ENCODE results near the gene USP2. TPM values are rescaled to one million over a fixed set of nuclear protein-coding genes. Genes with fewer than 3 reads are reported as not detected.

The USP2 gene
- total RNA-seq (2022), result 13.9 and 14.4 TPM in 2 replicates
- Bru-seq, nascent RNA, result percentile 49 among the genes with signal in this experiment
- percentile 62 among the genes with signal in this experiment for BruChase-seq, experiment 1, labeled RNA remaining after a 2-hour chase
- percentile 56 among the genes with signal in this experiment for BruChase-seq, experiment 2, labeled RNA remaining after a 6-hour chase
- long read RNA-seq, transcript USP2-204 (12 exons, 1,704 nt), result major isoform, 7 of 11 reads
- long read RNA-seq, partial matches to known transcripts, result 0 of 11 reads
- long read RNA-seq, other reads (novel, unspliced or antisense), result 4 of 11 reads

- H3K4me1 Mint-ChIP-seq (ENCODE audit: low read depth, unreplicated experiment), result peaks cover 14% of the 10 kb centered on the region
- H3K9me3 Mint-ChIP-seq (ENCODE audit: unreplicated experiment), result no peaks in the 10 kb centered on the region
- Histone ChIP-seq H3K9me3 (no peaks in the 10 kb centered on the region), H3K36me3 (ENCODE audit: control insufficient read depth, insufficient read depth, low read length) (no peaks in the 10 kb centered on the region), H3K4me1 (peaks cover 14% of the 10 kb centered on the region), H3K4me3 (ENCODE audit: low read depth, low read length) (peak within 1 kb of the TSS; percentile 46), H3K27me3 (replicated peaks; ENCODE audit: control insufficient read depth, insufficient read depth, low read length) (no peaks in the 10 kb centered on the region; the same call in 1 of the 2 replicates)
- peaks cover 3% of the 10 kb centered on the region for H3K27me3 Mint-ChIP-seq (ENCODE audit: insufficient read depth, unreplicated experiment)
- DNase-seq, result peak; percentile 99 to 100
- BruUV-seq (replicated peaks), result TSS peak; percentile 66
- H3K4me3 Mint-ChIP-seq (ENCODE audit: unreplicated experiment), result no peak within 1 kb of the TSS
- CTCF ChIA-PET, result interaction anchor here (0.6 to 4.7 kb wide), 24 partner anchors 8 to 1044 kb away, joined by 3 to 66 read pairs (median 4); partner anchors contain the start of genes C1QTNF5, CBL and RNF26
- intact Hi-C loops (cut with micrococcal nuclease; ENCODE audit: unreplicated experiment), result loop anchor here (1.0 kb wide), 4 partner anchors 20 to 140 kb away; no protein-coding TSS in a partner anchor
- TF ChIP-seq CTCF (IDR thresholded peaks at IDR 0.05; ENCODE audit: insufficient read depth in 1 of 2, low read depth in 1 of 2, low read length in 1 of 2, severe bottlenecking in 1 of 2, unreplicated experiment in 1 of 2), result peak; percentile 97 to 99
- no peak within 1 kb of the TSS for H3K27ac Mint-ChIP-seq (ENCODE audit: unreplicated experiment)
- no peaks in the 10 kb centered on the region for H3K36me3 Mint-ChIP-seq (ENCODE audit: insufficient read depth, unreplicated experiment)
- POLR2A ChIA-PET, result interaction anchor here (0.6 to 2.2 kb wide), 7 partner anchors 15 to 483 kb away, joined by 3 to 10 read pairs (median 4); partner anchors contain the start of genes HINFP and RNF26
Observed at GRCh38 chr11:119381181-119381988, at the start of gene USP2. Gene USP2 (minus strand): TSS chr11:119381690. CDS start chr11:119373480, 8,210 bp downstream.

- H3K4me1 ChIP-seq, result no peaks in the 10 kb centered on the region
- no peaks in the 10 kb centered on the region for H3K27me3 ChIP-seq (replicated peaks; ENCODE audit: control insufficient read depth, insufficient read depth, low read length)
- Mint-ChIP-seq H3K9me3 (ENCODE audit: unreplicated experiment) (no peaks in the 10 kb centered on the region), H3K27me3 (ENCODE audit: insufficient read depth, unreplicated experiment) (peaks cover 12% of the 10 kb centered on the region), H3K4me1 (ENCODE audit: low read depth, unreplicated experiment) (no peaks in the 10 kb centered on the region), H3K4me3 (ENCODE audit: unreplicated experiment) (no peak overlapping the region), H3K27ac (ENCODE audit: unreplicated experiment) (no peak overlapping the region), H3K36me3 (ENCODE audit: insufficient read depth, unreplicated experiment) (no peaks in the 10 kb centered on the region)
- no peaks in the 10 kb centered on the region; the same call in 1 of the 2 replicates for H3K9me3 ChIP-seq
- BruUV-seq (replicated peaks), result no TSS peak
- ChIA-PET POLR2A (no interaction called here), CTCF (no interaction called here)
- no peak for TF ChIP-seq CTCF (IDR thresholded peaks at IDR 0.05; ENCODE audit: insufficient read depth in 1 of 2, low read depth in 1 of 2, low read length in 1 of 2, severe bottlenecking in 1 of 2, unreplicated experiment in 1 of 2)
- intact Hi-C loops (cut with micrococcal nuclease; ENCODE audit: unreplicated experiment), result no loop called here
- H3K4me3 ChIP-seq (ENCODE audit: low read depth, low read length), result no peak overlapping the region
- H3K36me3 ChIP-seq (ENCODE audit: control insufficient read depth, insufficient read depth, low read length), result no peaks in the 10 kb centered on the region
- DNase-seq, result no peak
Observed at GRCh38 chr11:119427279-119427678, 45.8 kb upstream of the USP2 start.

GRCh38 chr11:119426142-119426541 lies 44.7 kb upstream of the USP2 start:
- H3K9me3 ChIP-seq, result no peaks in the 10 kb centered on the region; the same call in 1 of the 2 replicates
- TF ChIP-seq CTCF (IDR thresholded peaks at IDR 0.05; ENCODE audit: insufficient read depth in 1 of 2, low read depth in 1 of 2, low read length in 1 of 2, severe bottlenecking in 1 of 2, unreplicated experiment in 1 of 2), result no peak
- no peak overlapping the region for H3K27ac Mint-ChIP-seq (ENCODE audit: unreplicated experiment)
- no TSS peak for BruUV-seq (replicated peaks)
- intact Hi-C loops (cut with micrococcal nuclease; ENCODE audit: unreplicated experiment), result no loop called here
- no peaks in the 10 kb centered on the region for H3K4me1 ChIP-seq
- H3K4me3 ChIP-seq (ENCODE audit: low read depth, low read length), result no peak overlapping the region
- no peaks in the 10 kb centered on the region for H3K9me3 Mint-ChIP-seq (ENCODE audit: unreplicated experiment)
- H3K27me3 ChIP-seq (replicated peaks; ENCODE audit: control insufficient read depth, insufficient read depth, low read length), result no peaks in the 10 kb centered on the region
- H3K4me1 Mint-ChIP-seq (ENCODE audit: low read depth, unreplicated experiment), result no peaks in the 10 kb centered on the region
- POLR2A ChIA-PET, result no interaction called here
- peaks cover 8% of the 10 kb centered on the region for H3K27me3 Mint-ChIP-seq (ENCODE audit: insufficient read depth, unreplicated experiment)
- no peaks in the 10 kb centered on the region for H3K36me3 Mint-ChIP-seq (ENCODE audit: insufficient read depth, unreplicated experiment)
- H3K4me3 Mint-ChIP-seq (ENCODE audit: unreplicated experiment), result no peak overlapping the region
- no peaks in the 10 kb centered on the region for H3K36me3 ChIP-seq (ENCODE audit: control insufficient read depth, insufficient read depth, low read length)
- CTCF ChIA-PET, result no interaction called here
- DNase-seq, result no peak
